Measurements from ENCODE around the gene COMTD1. TPM values are rescaled to one million over a fixed set of nuclear protein-coding genes. Genes with fewer than 3 reads are reported as not detected.
A peak's percentile ranks its signal among the peaks of the same experiment; 100 is the strongest.

The COMTD1 gene
- total and polyA plus RNA-seq, 10 donors, result 14.2 to 57.4 (median 20.4) TPM

- peak; percentile 83 for DNase-seq
- Histone ChIP-seq H3K4me1 (peaks cover 0 to 22% (median 4%) of the 10 kb centered on the region in 6 donors), H3K4me3 (no peak overlapping the region), H3K9me3 (no peaks in the 10 kb centered on the region), H3K27ac (peak overlapping the region in 5 of 8 donors; percentile 24 to 65 (median 53)), H3K27me3 (replicated peaks in 1 of 7) (no peaks in the 10 kb centered on the region), H3K36me3 (peaks cover 0 to 13% (median 0%) of the 10 kb centered on the region in 6 donors)
- intact Hi-C loops (cut with DNase I; ENCODE audit: low total_unique reads), result loop anchor here (10.0 kb wide), 1 partner anchor 47 kb away; the partner anchor contains the start of gene COMTD1
- TF ChIP-seq CTCF (IDR thresholded peaks at IDR 0.05 in 8 of 11, conservative IDR thresholded peaks at IDR 0.05 in 3 of 11) (peak; percentile 38 to 71 (median 54)), POLR2AphosphoS5 (IDR thresholded peaks at IDR 0.05) (peak in 1 of 3 donors; percentile 25), POLR2A (IDR thresholded peaks at IDR 0.05) (no peak)
- WGBS, 5 donors, result 77 to 87% (median 80%) methylated on average over 3 of the region's 3 CpGs
These were observed 47.8 kb downstream of the COMTD1 start for GRCh38 chr10:75187961-75188426.

GRCh38 chr10:75186310-75186709, 49.4 kb downstream of the COMTD1 start:
- Histone ChIP-seq H3K9me3 (no peaks in the 10 kb centered on the region), H3K4me1 (peaks cover 0 to 11% (median 4%) of the 10 kb centered on the region in 6 donors), H3K27ac (no peak overlapping the region), H3K27me3 (replicated peaks in 1 of 7) (no peaks in the 10 kb centered on the region), H3K4me3 (no peak overlapping the region), H3K36me3 (peaks cover 0 to 14% (median 0%) of the 10 kb centered on the region in 6 donors)
- WGBS, 5 donors, result 63 to 79% (median 74%) methylated on average over 4 of the region's 4 CpGs
- no peak for DNase-seq
- TF ChIP-seq CTCF (IDR thresholded peaks at IDR 0.05 in 8 of 11, conservative IDR thresholded peaks at IDR 0.05 in 3 of 11), result no peak
- no peak for TF ChIP-seq POLR2AphosphoS5 (IDR thresholded peaks at IDR 0.05)
- no peak for TF ChIP-seq POLR2A (IDR thresholded peaks at IDR 0.05)
- intact Hi-C loops (cut with DNase I; ENCODE audit: low total_unique reads), result loop anchor here (10.0 kb wide), 1 partner anchor 48 kb away; the partner anchor contains the start of gene COMTD1

Small RNA genes lying within 50 kb of the gene (small RNA-seq; reads per million reads assigned to genes)
- gene HMGA1P5, result 0 reads per million in 4 donors
- gene RPL39P25, result 0 reads per million in 4 donors

Other genes with a start within 250 kb of the COMTD1 start
- 10 to 100 TPM; 24.3 to 35.1 (median 28.3) TPM for gene SAMD8, start 124.3 kb downstream of the COMTD1 start, total RNA-seq
- gene SAMD8, start 124.3 kb downstream of the COMTD1 start, polyA plus RNA-seq, result 1 to 10 TPM; 4.1 to 5.2 (median 4.1) TPM
- 100 to 1,000 TPM in 3 of 7 donors, 10 to 100 TPM in 4; 67.8 to 108 (median 94.4) TPM for gene VDAC2, start 25.2 kb downstream of the COMTD1 start, total RNA-seq
- 10 to 100 TPM; 62.0 to 81.9 (median 78.7) TPM for gene VDAC2, start 25.2 kb downstream of the COMTD1 start, polyA plus RNA-seq
- 10 to 100 TPM in 5 of 7 donors, 1 to 10 TPM in 2; 7.8 to 25.6 (median 10.6) TPM for gene ZNF503, start 165.8 kb upstream of the COMTD1 start, total RNA-seq
- 1 to 10 TPM; 3.2 to 5.6 (median 3.4) TPM for gene ZNF503, start 165.8 kb upstream of the COMTD1 start, polyA plus RNA-seq
- 10 to 100 TPM; 24.0 to 46.6 (median 34.5) TPM for gene LRMDA, start 195.7 kb upstream of the COMTD1 start, total RNA-seq
- 10 to 100 TPM in 2 of 3 donors, 1 to 10 TPM in 1; 7.3 to 11.6 (median 10.4) TPM for gene LRMDA, start 195.7 kb upstream of the COMTD1 start, polyA plus RNA-seq

Data from spleen (tissue), 11 donors.